Measurements from ENCODE around the gene DYNC1I1.

Gene DYNC1I1

DNA sequence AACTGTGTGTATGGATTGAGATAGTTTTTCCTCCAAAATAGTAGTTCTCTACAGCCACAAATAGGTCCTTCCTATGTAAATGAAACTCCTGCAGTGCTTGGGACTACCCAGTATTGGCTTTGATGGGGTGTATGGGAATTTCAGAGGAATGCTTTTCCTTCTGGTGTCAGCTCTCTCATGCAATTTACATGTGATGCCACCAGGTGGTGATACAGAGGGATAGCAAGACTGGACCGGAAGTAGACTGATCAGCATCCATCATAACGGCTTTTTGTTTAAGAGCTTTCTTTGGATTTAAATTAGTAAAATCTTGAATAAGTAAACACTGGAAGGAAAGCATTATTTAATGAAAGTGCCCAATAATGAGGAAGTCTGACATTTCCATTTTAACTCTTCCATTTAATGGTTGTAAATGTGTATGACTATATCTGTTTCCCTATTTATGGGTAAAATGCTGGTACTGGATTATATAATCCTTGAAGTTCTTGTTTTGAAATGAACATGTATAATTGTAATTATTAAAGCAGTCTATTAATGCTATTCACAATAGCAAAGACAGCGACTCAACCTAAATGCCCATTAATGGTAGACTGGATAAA lies 22.7 kb downstream of the DYNC1I1 start:
- no peak overlapping the region for H3K27ac ChIP-seq
- no peak for TF ChIP-seq ZFX (IDR thresholded peaks at IDR 0.05)
- TF ChIP-seq, protein P1, sequence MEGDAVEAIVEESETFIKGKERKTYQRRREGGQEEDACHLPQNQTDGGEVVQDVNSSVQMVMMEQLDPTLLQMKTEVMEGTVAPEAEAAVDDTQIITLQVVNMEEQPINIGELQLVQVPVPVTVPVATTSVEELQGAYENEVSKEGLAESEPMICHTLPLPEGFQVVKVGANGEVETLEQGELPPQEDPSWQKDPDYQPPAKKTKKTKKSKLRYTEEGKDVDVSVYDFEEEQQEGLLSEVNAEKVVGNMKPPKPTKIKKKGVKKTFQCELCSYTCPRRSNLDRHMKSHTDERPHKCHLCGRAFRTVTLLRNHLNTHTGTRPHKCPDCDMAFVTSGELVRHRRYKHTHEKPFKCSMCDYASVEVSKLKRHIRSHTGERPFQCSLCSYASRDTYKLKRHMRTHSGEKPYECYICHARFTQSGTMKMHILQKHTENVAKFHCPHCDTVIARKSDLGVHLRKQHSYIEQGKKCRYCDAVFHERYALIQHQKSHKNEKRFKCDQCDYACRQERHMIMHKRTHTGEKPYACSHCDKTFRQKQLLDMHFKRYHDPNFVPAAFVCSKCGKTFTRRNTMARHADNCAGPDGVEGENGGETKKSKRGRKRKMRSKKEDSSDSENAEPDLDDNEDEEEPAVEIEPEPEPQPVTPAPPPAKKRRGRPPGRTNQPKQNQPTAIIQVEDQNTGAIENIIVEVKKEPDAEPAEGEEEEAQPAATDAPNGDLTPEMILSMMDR (conservative IDR thresholded peaks at IDR 0.05): peak; percentile 89

DNA sequence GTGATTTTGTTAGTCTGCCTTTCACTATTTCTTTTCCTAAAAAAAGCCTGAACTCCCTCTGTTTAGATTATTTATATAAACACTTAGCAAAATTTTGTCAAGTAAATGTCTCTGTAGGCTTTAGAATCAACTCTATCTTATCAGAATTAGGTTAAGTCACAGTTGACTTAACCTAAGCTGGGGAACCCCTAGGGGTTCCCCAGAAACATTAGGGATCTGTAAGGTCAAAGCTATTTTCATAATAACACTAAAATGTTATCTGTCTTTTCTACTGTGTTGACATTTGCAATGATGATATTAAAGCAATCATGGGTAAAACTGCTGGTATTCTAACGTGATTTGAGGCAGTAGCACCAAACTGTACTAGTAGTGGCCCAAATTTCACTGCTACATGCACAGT lies 24.3 kb downstream of the DYNC1I1 start:
- TF ChIP-seq, protein P1 (conservative IDR thresholded peaks at IDR 0.05): no peak
- TF ChIP-seq ZFX (IDR thresholded peaks at IDR 0.05): no peak
- H3K27ac ChIP-seq: no peak overlapping the region

DNA sequence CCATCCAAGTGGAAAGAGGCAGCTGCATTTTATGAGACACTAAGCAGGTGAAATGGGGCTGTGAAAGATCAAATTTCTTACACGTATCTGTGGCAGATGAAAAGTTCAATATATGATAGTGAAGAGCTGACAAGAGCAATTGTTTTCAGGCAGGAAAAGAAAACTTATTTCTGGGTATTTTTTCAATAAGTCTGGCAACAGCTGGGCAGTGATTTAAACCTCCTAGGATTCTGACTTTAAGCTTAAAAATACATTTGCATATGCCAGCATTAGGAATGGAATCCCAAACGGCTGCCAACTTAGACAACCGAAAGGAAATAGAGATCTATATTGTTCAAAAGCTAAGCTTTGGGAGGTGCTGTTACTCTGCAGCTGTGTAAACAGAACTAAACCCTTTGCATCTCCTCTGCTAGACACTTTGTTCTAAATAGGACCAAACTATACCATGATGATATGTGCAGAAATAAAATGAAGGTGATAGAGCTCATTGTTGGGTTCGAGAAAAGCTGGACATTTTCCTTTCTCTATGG lies 26.1 kb downstream of the DYNC1I1 start:
- TF ChIP-seq, protein P1 (conservative IDR thresholded peaks at IDR 0.05): no peak
- no peak overlapping the region for H3K27ac ChIP-seq

DNA sequence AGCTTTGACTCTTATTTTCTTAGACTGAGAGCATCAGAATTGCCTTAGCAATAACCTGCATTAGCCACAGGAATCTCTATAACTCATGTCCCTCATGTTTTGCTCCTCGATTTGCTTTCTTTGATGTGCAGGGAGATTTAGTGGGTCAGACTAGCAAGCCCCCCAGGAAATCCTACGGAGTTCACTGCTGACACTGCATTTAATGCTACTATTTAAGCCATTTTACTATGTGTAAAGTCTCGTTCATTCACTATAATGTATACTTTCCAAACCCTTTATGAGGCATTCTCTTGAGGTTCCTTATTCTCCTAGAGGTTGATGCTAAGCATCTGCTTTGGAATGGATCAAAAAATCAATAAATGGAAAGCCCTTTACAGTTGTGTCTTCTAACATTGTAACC lies 28.4 kb downstream of the DYNC1I1 start:
- no peak overlapping the region for H3K27ac ChIP-seq
- no peak for TF ChIP-seq ZFX (IDR thresholded peaks at IDR 0.05)
- TF ChIP-seq, protein P1 (conservative IDR thresholded peaks at IDR 0.05): no peak

DNA sequence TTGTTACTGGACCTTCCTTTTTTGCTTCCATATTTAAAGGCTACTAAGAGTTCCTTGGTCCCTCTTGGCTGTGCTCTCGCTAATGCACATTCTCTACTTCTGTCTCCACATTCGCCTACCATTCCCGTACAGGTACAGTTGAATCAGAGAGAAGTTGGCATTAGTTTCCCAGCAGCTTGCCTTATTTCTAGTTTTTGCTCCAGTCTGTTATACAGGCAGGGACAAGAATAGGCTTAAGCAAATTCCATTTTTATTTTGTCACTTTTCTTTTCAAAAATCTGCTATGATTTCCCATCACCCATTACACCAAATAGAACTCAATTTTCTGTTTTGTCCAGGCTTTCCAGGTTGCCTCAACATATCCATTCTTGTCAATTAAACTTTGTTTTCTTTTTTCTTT lies 29.9 kb downstream of the DYNC1I1 start:
- TF ChIP-seq ZFX (IDR thresholded peaks at IDR 0.05): no peak
- TF ChIP-seq, protein P1 (conservative IDR thresholded peaks at IDR 0.05): no peak
- H3K27ac ChIP-seq: no peak overlapping the region

DNA sequence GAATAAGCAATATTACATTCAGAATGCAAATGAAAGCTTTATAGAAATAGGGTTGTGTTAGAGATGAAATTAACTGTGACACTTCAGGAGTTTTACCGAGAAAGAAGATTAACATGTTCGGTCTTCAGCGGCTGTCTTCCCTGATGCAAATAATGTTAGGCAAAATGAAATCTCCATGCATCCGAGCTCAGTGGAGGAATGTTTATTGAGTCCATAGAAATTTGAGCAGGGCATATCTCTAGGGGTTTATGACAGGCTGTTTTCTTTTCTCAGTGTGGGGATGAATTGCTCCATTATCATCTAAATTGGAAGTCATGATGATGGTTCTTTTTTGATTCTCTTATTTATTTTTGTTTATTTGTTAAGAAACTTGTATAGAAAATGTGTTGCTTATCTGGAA lies 31.7 kb downstream of the DYNC1I1 start:
- H3K27ac ChIP-seq: no peak overlapping the region
- no peak for TF ChIP-seq ZFX (IDR thresholded peaks at IDR 0.05)
- TF ChIP-seq, protein P1 (conservative IDR thresholded peaks at IDR 0.05): no peak

DNA sequence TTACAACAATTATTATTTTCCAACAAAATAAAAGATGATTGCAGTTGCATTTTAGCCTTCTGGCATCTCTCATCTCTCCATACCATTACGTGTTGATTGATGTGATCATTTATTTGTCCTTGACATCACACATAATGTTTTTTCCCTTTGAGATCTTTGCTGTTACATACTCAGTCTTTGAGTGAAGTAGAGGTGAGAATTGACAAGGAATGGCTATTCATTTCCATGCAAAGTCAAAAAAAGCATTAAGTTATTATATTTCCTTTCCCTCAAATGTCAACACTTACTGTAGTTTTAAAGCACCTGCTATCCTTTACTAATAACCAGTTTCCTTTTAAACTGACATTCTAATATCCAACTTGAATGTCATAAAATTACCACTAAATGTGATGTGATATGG lies 33.6 kb downstream of the DYNC1I1 start:
- TF ChIP-seq ZFX (IDR thresholded peaks at IDR 0.05): no peak
- TF ChIP-seq, protein P1 (conservative IDR thresholded peaks at IDR 0.05): no peak
- H3K27ac ChIP-seq: no peak overlapping the region
